GM12878 (cell line): ENCODE measurements around the gene ITGB2. TPM values are rescaled to one million over a fixed set of nuclear protein-coding genes. Genes with fewer than 3 reads are reported as not detected.

Experiments
- ATAC-seq: fragments of 200-7000 bp; cut with Tn5 transposase; 3 replicates; pipeline ENCODE4 v1.9.1; 2020; ENCODE audit warnings: mild to moderate bottlenecking, moderate library complexity
- BruUV-seq: library from RNA; stranded (reverse); fragments of 400-500 nt; replicated peaks from 2 replicates; lab custom pipeline; 2021; lab: Mats Ljungman, UMichigan
- CTCF ChIA-PET: fragments of 300-600 bp; sonication (Branson Sonifier 250); formaldehyde crosslinking; extraction: SDS; loops from one replicate; lab custom pipeline; 2021; ENCODE audit warnings: inconsistent platforms; lab: Yijun Ruan, JAX
- POLR2A ChIA-PET: fragments of 350-600 bp; formaldehyde crosslinking; extraction: SDS; loops from one replicate; lab custom pipeline; 2021; ENCODE audit warnings: inconsistent platforms; lab: Charles Lee
- RAD21 ChIA-PET: fragments of 300-600 bp; sonication (Branson Sonifier 250); formaldehyde crosslinking; loops from one replicate; lab custom pipeline; 2023; ENCODE audit warnings: antibody characterized with exemption; ENCODE audit not compliant: unreplicated experiment; lab: Charles Lee
- SMC1A ChIA-PET: fragments of 300-600 bp; sonication (Branson Sonifier 250); formaldehyde crosslinking; loops from one replicate; lab custom pipeline; 2023; ENCODE audit not compliant: unreplicated experiment, uncharacterized antibody; lab: Charles Lee
- DNase-seq: peaks from one replicate; pipeline ENCODE4 v3.0.0-alpha.2; 2011; ENCODE audit warnings: low read depth, low spot score
- FAIRE-seq: peaks from 3 replicates; lab custom pipeline; 2011; peaks lifted over from hg19 to GRCh38; lab: Jason Lieb, UNC
- H2AFZ ChIP-seq: 2 replicates; pipeline ENCODE4 v1.6.0; 2011; ENCODE audit warnings: low read depth, low read length, control low read depth; ENCODE audit not compliant: control insufficient read depth
- H3K27ac ChIP-seq: 2 replicates; pipeline ENCODE4 v1.5.1; 2011; ENCODE audit warnings: control low read depth; ENCODE audit not compliant: control insufficient read depth, insufficient read depth
- H3K27me3 ChIP-seq, 2 experiments: replicated peaks in 1 of 2; 2 replicates each; pipeline versions ENCODE4 v1.6.0 to v1.6.1; 2011; ENCODE audit warnings: low read length in 1 of 2; ENCODE audit not compliant: control insufficient read depth in 2 of 2, insufficient read depth in 2 of 2
- H3K36me3 ChIP-seq, 2 experiments: 2 replicates each; pipeline ENCODE4 v1.5.1; 2011; ENCODE audit warnings: low read length in 1 of 2; ENCODE audit not compliant: control insufficient read depth in 2 of 2, insufficient read depth in 2 of 2
- H3K4me1 ChIP-seq: 2 replicates; pipeline ENCODE4 v1.6.1; 2011; ENCODE audit warnings: mild to moderate bottlenecking, low read length, moderate library complexity, mixed read lengths; ENCODE audit not compliant: control insufficient read depth, insufficient read depth
- H3K4me2 ChIP-seq: 2 replicates; pipeline ENCODE4 v1.6.0; 2011; ENCODE audit warnings: control low read depth; ENCODE audit not compliant: control insufficient read depth, insufficient read depth
- H3K4me3 ChIP-seq: fragments of 200-600 bp; sonication (generic); 2 replicates; pipeline ENCODE4 v1.5.1; 2016
- H3K79me2 ChIP-seq: 2 replicates; pipeline ENCODE4 v1.6.0; 2011; ENCODE audit warnings: low read length; ENCODE audit not compliant: control insufficient read depth, insufficient read depth
- H3K9ac ChIP-seq: 2 replicates; pipeline ENCODE4 v1.8.0; 2011; ENCODE audit warnings: low read length, control low read depth, mixed read lengths; ENCODE audit not compliant: control insufficient read depth, insufficient read depth
- H3K9me3 ChIP-seq: replicated peaks from 3 replicates; pipeline ENCODE4 v1.5.1; 2011; ENCODE audit warnings: mild to moderate bottlenecking, low read length; ENCODE audit not compliant: control insufficient read depth, insufficient read depth
- H4K20me1 ChIP-seq: 2 replicates; pipeline ENCODE4 v1.6.0; 2011; ENCODE audit not compliant: control insufficient read depth, insufficient read depth
- BACH1 ChIP-seq: fragments of 450-650 bp; IDR thresholded peaks from 2 replicates; pipeline ENCODE4 v1.6.1; 2017; ENCODE audit warnings: mild to moderate bottlenecking, borderline replicate concordance
- JUNB ChIP-seq: IDR thresholded peaks from 2 replicates; pipeline ENCODE4 v1.6.1; 2016; ENCODE audit warnings: antibody characterized with exemption, mild to moderate bottlenecking
- KLF5 ChIP-seq: fragments of 450-650 bp; IDR thresholded peaks from 2 replicates; pipeline ENCODE4 v1.6.1; 2014; ENCODE audit warnings: mild to moderate bottlenecking; ENCODE audit not compliant: partially characterized antibody
- NFYB ChIP-seq: IDR thresholded peaks from 2 replicates; pipeline ENCODE4 v1.6.1; 2011; ENCODE audit warnings: low read depth, mild to moderate bottlenecking, low read length, improper control_type of control experiment, moderate library complexity; ENCODE audit not compliant: insufficient read depth
- PAX8 ChIP-seq: fragments of 450-650 bp; IDR thresholded peaks from 2 replicates; pipeline ENCODE4 v1.6.1; 2017; ENCODE audit warnings: mild to moderate bottlenecking, moderate library complexity
- PML ChIP-seq: IDR thresholded peaks from 2 replicates; pipeline ENCODE4 v1.6.1; 2012; ENCODE audit warnings: low read length, inconsistent platforms
- POLR2A ChIP-seq: IDR thresholded peaks from 2 replicates; pipeline ENCODE4 v1.6.1; 2011; ENCODE audit warnings: low read depth, mild to moderate bottlenecking, low read length
- RB1 ChIP-seq: fragments of 450-650 bp; formaldehyde crosslinking; IDR thresholded peaks from 2 replicates; pipeline ENCODE4 v1.6.1; 2017; ENCODE audit warnings: mild to moderate bottlenecking, borderline replicate concordance
- TARDBP ChIP-seq: IDR thresholded peaks from 2 replicates; pipeline ENCODE4 v1.6.1; 2016; ENCODE audit warnings: borderline replicate concordance
- TCF7 ChIP-seq: IDR thresholded peaks from 2 replicates; pipeline ENCODE4 v1.6.1; 2014; ENCODE audit warnings: antibody characterized with exemption, borderline replicate concordance
- ZNF384 ChIP-seq: IDR thresholded peaks from 2 replicates; pipeline ENCODE4 v1.6.1; 2012; ENCODE audit warnings: low read depth, mild to moderate bottlenecking, low read length, improper control_type of control experiment, borderline replicate concordance
- WGBS: methylation state at CpG from one replicate; pipeline ENCODE4 v1.1.6; 2016; ENCODE audit warnings: low lambda C conversion rate; ENCODE audit not compliant: insufficient replicate concordance, insufficient coverage; ENCODE audit errors: missing lambda C conversion rate; 5-methylcytosine and 5-hydroxymethylcytosine counted together
- in situ Hi-C: fragments of 300-500 bp; cut with MboI; formaldehyde crosslinking; loops from 9 replicates; pipeline ENCODE4 v1.14.3; 2018; ENCODE audit warnings: mixed read lengths
- intact Hi-C: fragments of 100-400 bp; cut with micrococcal nuclease; formaldehyde crosslinking; loops from one replicate; pipeline ENCODE4 v1.14.2; 2022; ENCODE audit not compliant: unreplicated experiment
- polyA plus RNA-seq, 11 experiments: library from polyadenylated mRNA; depleted of rRNA in 4 of 11; unstranded in 6 of 11; stranded (reverse) in 5 of 11; fragments of >200 nt; fragmentation: Nextera tagmentation in 4 of 11; fragmentation: Illumina TruSeq in 1 of 11; extraction: Ambion mirVana in 4 of 11; extraction: Trizol in 1 of 11; gene quantifications; 1 replicate in 1 of 11; 2 replicates in 10 of 11; pipeline versions ENCODE4 v1.2.1 to v1.2.3, GENCODE V29; 2011 to 2016; ENCODE audit warnings: inconsistent platforms in 2 of 11, missing spikeins in 2 of 11, low read depth in 1 of 11
- total RNA-seq, 4 experiments: library from RNA; depleted of rRNA in 3 of 4; stranded (reverse); fragments of >200 nt in 3 of 4; fragmentation: Illumina TruSeq in 1 of 4; extraction: Trizol in 1 of 4; gene quantifications; 2 replicates each; pipeline versions ENCODE4 v1.2.1 to v1.2.3, GENCODE V29; 2013 to 2021

ITGB2 gene
- total and polyA plus RNA-seq, 10 of the 15 experiments (the other 5 are each of a cell fraction or from before 2014, with no cell fraction given): 8.0 to 172 (median 58.9) TPM

DNA sequence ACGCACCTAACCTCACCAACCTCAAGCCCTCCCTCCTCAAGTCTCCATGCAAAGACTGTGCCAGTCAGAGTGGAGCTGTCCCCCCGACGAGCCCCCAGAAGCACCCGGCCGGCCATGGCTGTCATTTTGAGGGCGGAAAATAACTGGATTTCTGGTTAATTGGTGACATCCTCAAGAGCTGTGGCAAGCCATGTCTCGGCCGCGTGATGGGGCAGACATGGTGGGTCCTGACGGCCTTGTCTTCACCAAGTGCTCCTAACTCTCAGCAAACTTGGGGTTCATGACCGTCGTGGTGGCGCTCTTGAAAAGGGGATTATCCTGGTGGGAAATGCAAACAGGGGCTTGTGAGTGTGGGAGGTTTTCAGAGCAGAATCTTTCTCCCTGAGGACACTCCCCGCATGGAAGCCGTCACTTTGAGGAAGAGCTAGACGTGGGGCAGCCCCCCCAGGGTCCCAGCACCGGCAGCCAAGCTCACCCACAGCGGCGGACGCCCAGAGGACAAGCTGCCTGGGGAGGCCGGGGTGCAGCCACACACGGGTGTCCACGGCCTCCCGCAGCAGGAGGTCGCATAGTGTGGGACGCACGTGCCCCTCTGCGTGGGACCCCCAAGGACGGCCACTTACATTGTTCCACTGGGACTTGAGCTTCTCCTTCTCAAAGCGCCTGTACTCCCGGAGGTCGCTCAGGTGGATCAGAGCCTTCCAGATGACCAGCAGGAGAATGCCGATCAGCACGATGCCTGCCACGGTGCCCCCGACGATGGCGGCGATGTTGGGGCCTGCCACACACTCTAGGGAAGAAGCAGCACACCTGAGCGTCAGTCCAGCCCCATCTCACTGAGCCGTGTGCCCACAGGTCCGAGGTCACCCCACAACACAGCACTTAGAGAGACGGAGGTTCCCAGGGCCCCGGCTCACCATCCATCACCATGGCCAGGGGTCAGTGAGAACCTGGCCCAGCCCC is 34.3 kb downstream of the ITGB2 start:
- no peak overlapping the region for H3K9ac ChIP-seq
- no peak for DNase-seq
- ChIA-PET SMC1A (no interaction called here), RAD21 (no interaction called here), POLR2A (no interaction called here), CTCF (interaction anchor here (0.6 kb wide), 1 partner anchor 9 kb away, joined by 3 read pairs; no protein-coding TSS in a partner anchor)
- intact Hi-C loops (no loop called here), in situ Hi-C loops (loop anchor here (10.0 kb wide), 1 partner anchor 48 kb away; no protein-coding TSS in a partner anchor)
- no peak overlapping the region for H3K4me3 ChIP-seq
- H3K79me2 ChIP-seq: no peaks in the 10 kb centered on the region
- no peak overlapping the region for H3K27ac ChIP-seq
- no peaks in the 10 kb centered on the region for H4K20me1 ChIP-seq
- peaks cover 11% of the 10 kb centered on the region for H3K4me1 ChIP-seq
- H3K27me3 ChIP-seq: no peaks in the 10 kb centered on the region
- FAIRE-seq: no peak
- BruUV-seq: TSS peak; percentile 90
- no peaks in the 10 kb centered on the region; a peak in 2 of 4 replicates for H3K36me3 ChIP-seq
- no peak for ATAC-seq
- WGBS: 91% methylated on average over 41 of the region's 44 CpGs
- H3K9me3 ChIP-seq: no peaks in the 10 kb centered on the region
- no peak overlapping the region for H3K4me2 ChIP-seq
- TF ChIP-seq POLR2A: no peak
- TF ChIP-seq TCF7: no peak
- TF ChIP-seq TARDBP: no peak
- no peak for TF ChIP-seq PML
- TF ChIP-seq ZNF384: no peak
- no peak for TF ChIP-seq BACH1
- H2AFZ ChIP-seq: no peak overlapping the region

DNA sequence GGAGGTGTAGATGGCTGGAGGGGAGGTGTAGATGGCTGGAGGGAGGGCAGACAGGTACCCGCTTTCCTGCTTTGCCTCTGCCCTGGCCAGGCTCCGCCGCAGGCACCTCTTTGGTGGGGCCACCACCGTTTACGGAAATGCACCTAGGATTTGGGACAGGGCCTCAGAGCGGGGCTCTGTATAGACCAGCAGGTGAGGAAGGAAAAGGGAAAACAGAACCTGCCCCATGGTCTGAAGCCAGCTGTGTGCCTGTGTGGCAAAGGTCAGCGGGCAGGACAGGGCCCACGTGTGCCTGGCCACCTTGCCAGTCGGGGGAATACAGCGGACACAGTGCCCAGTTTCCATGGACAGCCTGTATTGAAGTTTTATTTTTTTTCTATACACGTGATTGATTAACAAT is 35.1 kb downstream of the ITGB2 start:
- Histone ChIP-seq H3K79me2 (no peaks in the 10 kb centered on the region), H3K36me3 (no peaks in the 10 kb centered on the region; a peak in 2 of 4 replicates), H4K20me1 (no peaks in the 10 kb centered on the region), H3K4me3 (no peak overlapping the region), H3K9ac (no peak overlapping the region), H2AFZ (no peak overlapping the region), H3K9me3 (no peaks in the 10 kb centered on the region), H3K27me3 (no peaks in the 10 kb centered on the region), H3K27ac (no peak overlapping the region), H3K4me2 (no peak overlapping the region), H3K4me1 (peaks cover 18% of the 10 kb centered on the region)
- in situ Hi-C loops: loop anchor here (10.0 kb wide), 1 partner anchor 49 kb away; no protein-coding TSS in a partner anchor
- CTCF ChIA-PET: no interaction called here
- POLR2A ChIA-PET: no interaction called here
- no TSS peak for BruUV-seq
- 94% methylated on average over 11 of the region's 11 CpGs for WGBS
- TF ChIP-seq KLF5: no peak
- TF ChIP-seq JUNB: no peak
- TF ChIP-seq PAX8: no peak
- no peak for TF ChIP-seq RB1
- TF ChIP-seq NFYB: no peak
- RAD21 ChIA-PET: no interaction called here
- DNase-seq (no peak), FAIRE-seq (no peak), ATAC-seq (no peak)
- intact Hi-C loops: no loop called here
- SMC1A ChIA-PET: no interaction called here
